MM.1S (cell line): ENCODE measurements around the gene CREB3L2.

ENCODE experiments used
- DNase-seq: peaks from one replicate; pipeline ENCODE4 v3.0.0-alpha.2; 2015
- H2AFZ ChIP-seq: fragments of 300-600 bp; sonication (generic); 2 replicates; pipeline ENCODE4 v1.6.0; 2016; ENCODE audit warnings: antibody characterized with exemption, low read length
- H3F3A ChIP-seq: fragments of 300-600 bp; sonication (generic); 2 replicates; pipeline ENCODE4 v1.6.1; 2016; ENCODE audit warnings: mild to moderate bottlenecking, antibody characterized with exemption, low read length, moderate library complexity, mixed read lengths; ENCODE audit not compliant: insufficient read depth
- H3K27ac ChIP-seq: fragments of 300-600 bp; sonication (generic); 2 replicates; pipeline ENCODE4 v1.5.1; 2016; ENCODE audit warnings: mild to moderate bottlenecking, low read length
- H3K27me3 ChIP-seq: fragments of 300-600 bp; sonication (generic); replicated peaks from 2 replicates; pipeline ENCODE4 v1.6.0; 2016; ENCODE audit warnings: low read length; ENCODE audit not compliant: insufficient read depth
- H3K36me3 ChIP-seq: fragments of 300-600 bp; sonication (generic); replicated peaks from 2 replicates; pipeline ENCODE4 v1.6.1; 2016; ENCODE audit warnings: mild to moderate bottlenecking, low read length, mixed read lengths; ENCODE audit not compliant: insufficient read depth
- H3K4me1 ChIP-seq: fragments of 300-600 bp; sonication (generic); 2 replicates; pipeline ENCODE4 v1.6.1; 2016; ENCODE audit warnings: low read length, mixed read lengths
- H3K4me2 ChIP-seq: fragments of 300-600 bp; sonication (generic); 2 replicates; pipeline ENCODE4 v1.6.0; 2016; ENCODE audit warnings: low read depth, low read length
- H3K4me3 ChIP-seq: fragments of 300-600 bp; sonication (generic); 2 replicates; pipeline ENCODE4 v1.5.1; 2016; ENCODE audit warnings: low read length, mixed read lengths
- H3K79me2 ChIP-seq: fragments of 300-600 bp; sonication (generic); 2 replicates; pipeline ENCODE4 v1.6.1; 2016; ENCODE audit warnings: mixed run types, low read length, mixed read lengths
- H3K9ac ChIP-seq: fragments of 300-600 bp; sonication (generic); 2 replicates; pipeline ENCODE4 v1.6.1; 2016; ENCODE audit warnings: low read length, mixed read lengths
- H3K9me2 ChIP-seq: fragments of 300-600 bp; sonication (generic); replicated peaks from 2 replicates; pipeline ENCODE4 v1.6.1; 2016; ENCODE audit warnings: mild to moderate bottlenecking, low read length, mixed read lengths; ENCODE audit not compliant: insufficient read depth
- H3K9me3 ChIP-seq: fragments of 300-600 bp; sonication (generic); replicated peaks from 2 replicates; pipeline ENCODE4 v1.6.1; 2016; ENCODE audit warnings: mild to moderate bottlenecking, low read length, mixed read lengths; ENCODE audit not compliant: insufficient read depth
- H4K20me1 ChIP-seq: fragments of 300-600 bp; sonication (generic); 2 replicates; pipeline ENCODE4 v1.6.1; 2016; ENCODE audit warnings: mild to moderate bottlenecking, low read length, moderate library complexity, mixed read lengths; ENCODE audit not compliant: insufficient read depth
- EZH2 ChIP-seq: fragments of 300-600 bp; sonication (generic); optimal IDR thresholded peaks from 2 replicates; pipeline ENCODE3; 2017; ENCODE audit warnings: low read depth, mild to moderate bottlenecking, antibody characterized with exemption, low read length, mixed read lengths
- EZH2phosphoT487 ChIP-seq: fragments of 300-600 bp; sonication (generic); IDR thresholded peaks from 2 replicates; pipeline ENCODE4 v1.6.1; 2018; ENCODE audit warnings: antibody characterized with exemption, low read length
- TF ChIP-seq, protein P1 (sequence below): fragments of 300-600 bp; sonication (generic); IDR thresholded peaks from 2 replicates; pipeline ENCODE4 v1.5.1; 2016; ENCODE audit warnings: antibody characterized with exemption, low read length, mixed read lengths

The CREB3L2 gene

DNA sequence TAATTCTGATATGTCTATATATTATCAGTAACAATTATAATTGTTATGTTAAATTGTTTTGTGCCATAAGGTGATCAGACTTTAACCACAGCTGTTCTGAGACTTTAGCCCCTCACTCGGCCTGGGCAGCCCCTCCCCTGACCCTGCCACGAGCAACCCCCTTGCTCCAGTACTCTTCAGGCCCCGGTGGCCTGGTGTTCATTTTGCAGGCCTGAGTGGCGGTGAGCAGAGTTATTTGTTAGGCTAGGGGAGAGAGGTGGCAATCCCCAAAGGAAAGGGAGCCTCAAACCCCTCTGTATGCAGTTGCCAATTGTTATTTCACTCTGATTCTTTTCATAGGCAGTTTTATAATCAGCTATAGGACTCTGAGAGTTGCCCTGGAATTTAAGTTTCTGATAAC is 22.9 kb upstream of the CREB3L2 start:
- Histone ChIP-seq H3K79me2 (no peaks in the 10 kb centered on the region), H3K4me3 (no peak overlapping the region), H3K27me3 (no peaks in the 10 kb centered on the region), H3F3A (peaks cover 41% of the 10 kb centered on the region), H3K4me1 (peaks cover 67% of the 10 kb centered on the region), H3K9me2 (no peaks in the 10 kb centered on the region), H3K27ac (peak overlapping the region; percentile 91), H3K4me2 (peak overlapping the region; percentile 88), H3K9ac (peak overlapping the region; percentile 26; the same call in 1 of the 2 replicates), H3K9me3 (no peaks in the 10 kb centered on the region), H4K20me1 (no peaks in the 10 kb centered on the region), H3K36me3 (no peaks in the 10 kb centered on the region), H2AFZ (peak overlapping the region; percentile 55)
- TF ChIP-seq, protein P1, sequence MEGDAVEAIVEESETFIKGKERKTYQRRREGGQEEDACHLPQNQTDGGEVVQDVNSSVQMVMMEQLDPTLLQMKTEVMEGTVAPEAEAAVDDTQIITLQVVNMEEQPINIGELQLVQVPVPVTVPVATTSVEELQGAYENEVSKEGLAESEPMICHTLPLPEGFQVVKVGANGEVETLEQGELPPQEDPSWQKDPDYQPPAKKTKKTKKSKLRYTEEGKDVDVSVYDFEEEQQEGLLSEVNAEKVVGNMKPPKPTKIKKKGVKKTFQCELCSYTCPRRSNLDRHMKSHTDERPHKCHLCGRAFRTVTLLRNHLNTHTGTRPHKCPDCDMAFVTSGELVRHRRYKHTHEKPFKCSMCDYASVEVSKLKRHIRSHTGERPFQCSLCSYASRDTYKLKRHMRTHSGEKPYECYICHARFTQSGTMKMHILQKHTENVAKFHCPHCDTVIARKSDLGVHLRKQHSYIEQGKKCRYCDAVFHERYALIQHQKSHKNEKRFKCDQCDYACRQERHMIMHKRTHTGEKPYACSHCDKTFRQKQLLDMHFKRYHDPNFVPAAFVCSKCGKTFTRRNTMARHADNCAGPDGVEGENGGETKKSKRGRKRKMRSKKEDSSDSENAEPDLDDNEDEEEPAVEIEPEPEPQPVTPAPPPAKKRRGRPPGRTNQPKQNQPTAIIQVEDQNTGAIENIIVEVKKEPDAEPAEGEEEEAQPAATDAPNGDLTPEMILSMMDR, result no peak
- no peak for TF ChIP-seq EZH2
- TF ChIP-seq EZH2phosphoT487, result no peak
- no peak for DNase-seq

DNA sequence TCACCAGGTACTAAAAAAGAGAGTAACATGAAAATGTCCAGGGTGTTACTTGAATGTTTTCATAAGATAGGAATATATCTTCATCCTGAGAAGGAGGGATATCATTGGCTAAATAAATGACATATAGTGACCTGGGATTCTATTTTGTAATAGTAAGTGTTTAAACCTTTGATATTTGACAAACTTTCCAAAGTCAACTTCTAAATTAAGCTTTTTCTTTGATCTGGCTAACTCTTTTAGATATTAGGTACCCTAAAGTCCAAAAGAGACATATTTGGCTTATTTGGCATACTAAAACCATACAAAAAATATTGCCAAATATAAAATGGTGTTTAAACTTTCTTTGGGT is 22.4 kb upstream of the CREB3L2 start:
- peak overlapping the region; percentile 53; the same call in 1 of the 2 replicates for H3K4me3 ChIP-seq
- no peaks in the 10 kb centered on the region for H3K9me2 ChIP-seq
- H2AFZ ChIP-seq, result peak overlapping the region; percentile 5; the same call in 1 of the 2 replicates
- H3K9ac ChIP-seq, result peak overlapping the region; percentile 12; the same call in 1 of the 2 replicates
- H3F3A ChIP-seq, result peaks cover 41% of the 10 kb centered on the region
- H3K79me2 ChIP-seq, result no peaks in the 10 kb centered on the region
- peak overlapping the region; percentile 91 for H3K27ac ChIP-seq
- no peaks in the 10 kb centered on the region for H3K27me3 ChIP-seq
- H4K20me1 ChIP-seq, result no peaks in the 10 kb centered on the region
- TF ChIP-seq, protein P1, result no peak
- TF ChIP-seq EZH2 (no peak), EZH2phosphoT487 (no peak)
- H3K4me1 ChIP-seq, result peaks cover 65% of the 10 kb centered on the region
- no peaks in the 10 kb centered on the region for H3K36me3 ChIP-seq
- H3K4me2 ChIP-seq, result peak overlapping the region; percentile 88
- H3K9me3 ChIP-seq, result no peaks in the 10 kb centered on the region
- no peak for DNase-seq

DNA sequence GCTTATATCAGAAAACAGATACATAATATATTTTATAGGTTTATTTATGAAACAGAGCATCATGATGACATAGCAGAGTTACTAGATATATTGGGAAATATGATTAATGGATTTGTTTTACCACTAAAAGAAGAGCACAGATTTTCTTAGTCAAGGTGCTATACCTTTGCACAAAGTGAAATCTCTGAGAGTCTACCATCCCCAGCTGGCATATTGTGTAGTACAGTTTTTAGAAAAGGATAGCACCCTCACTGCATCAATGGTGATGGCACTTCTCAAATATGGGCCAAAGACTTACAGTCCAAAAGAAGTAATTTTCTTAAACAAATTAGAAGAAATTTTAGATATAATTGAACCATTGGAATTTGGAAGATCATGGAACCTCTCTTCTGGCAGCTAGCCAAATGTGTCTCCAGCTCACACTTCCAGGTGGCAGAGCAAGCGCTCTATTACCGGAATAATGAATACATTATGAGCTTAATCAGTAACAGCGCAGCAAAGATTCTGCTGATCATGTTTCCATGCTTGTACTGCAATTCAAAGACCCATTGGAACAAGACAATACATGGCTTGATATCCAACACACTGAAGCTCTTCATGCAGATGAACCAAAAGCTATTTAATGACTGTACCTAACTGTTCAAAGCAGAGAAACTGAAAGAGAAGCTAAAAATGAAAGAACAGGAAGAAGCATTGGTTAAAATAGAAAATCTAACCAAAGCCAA is 21.9 kb upstream of the CREB3L2 start:
- Histone ChIP-seq H3K4me3 (peak overlapping the region; percentile 53), H4K20me1 (no peaks in the 10 kb centered on the region), H3K4me2 (peak overlapping the region; percentile 88), H3K36me3 (no peaks in the 10 kb centered on the region), H3K9me2 (no peaks in the 10 kb centered on the region), H3K9ac (peak overlapping the region; percentile 53), H2AFZ (peak overlapping the region; percentile 44), H3K9me3 (no peaks in the 10 kb centered on the region), H3F3A (peaks cover 40% of the 10 kb centered on the region), H3K27me3 (no peaks in the 10 kb centered on the region), H3K4me1 (peaks cover 60% of the 10 kb centered on the region), H3K27ac (peak overlapping the region; percentile 91), H3K79me2 (no peaks in the 10 kb centered on the region)
- TF ChIP-seq, protein P1, result no peak
- TF ChIP-seq EZH2, result no peak
- TF ChIP-seq EZH2phosphoT487, result no peak
- peak; percentile 92 for DNase-seq
